Measurements from ENCODE around the gene HNRNPC. TPM values are rescaled to one million over a fixed set of nuclear protein-coding genes. Genes with fewer than 3 reads are reported as not detected.

HNRNPC gene
- total and polyA plus RNA-seq, 10 of the 15 experiments (the other 5 are each of a cell fraction or from before 2014, with no cell fraction given), result 679 to 1,492 (median 1,262) TPM

DNA sequence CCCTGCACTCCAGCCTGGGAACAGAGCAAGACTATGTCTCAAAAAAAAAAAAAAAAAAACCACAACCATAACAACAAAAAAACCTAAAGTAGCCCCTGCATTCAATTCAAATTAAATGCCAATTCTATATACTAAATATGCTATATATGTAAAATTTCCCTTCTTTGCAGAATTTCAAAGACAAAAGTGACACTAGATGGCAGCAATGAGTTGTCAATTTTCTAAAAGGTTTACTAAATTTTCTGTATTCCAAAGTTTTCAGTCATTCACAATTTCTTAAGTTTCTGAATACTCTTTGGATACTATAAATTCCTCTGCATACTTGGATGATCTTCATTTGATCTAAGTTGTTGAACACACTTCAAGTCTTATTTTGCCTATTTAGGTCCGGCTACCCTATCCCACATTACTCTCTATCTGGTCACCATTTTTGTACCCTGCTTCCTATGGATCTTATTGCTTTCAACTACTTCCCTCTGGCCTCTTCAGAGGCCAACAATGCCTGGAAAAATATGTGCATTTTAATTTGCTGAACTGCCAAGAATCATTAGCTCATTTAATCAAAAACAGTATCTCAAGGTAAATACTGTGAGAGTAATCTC lies 27.9 kb downstream of the HNRNPC start:
- H3K4me2 ChIP-seq (ENCODE audit: control insufficient read depth, insufficient read depth), result no peak overlapping the region
- H2AFZ ChIP-seq (ENCODE audit: control insufficient read depth, low read depth, low read length), result no peak overlapping the region
- H3K9me3 ChIP-seq (replicated peaks; ENCODE audit: control insufficient read depth, insufficient read depth, low read length), result no peaks in the 10 kb centered on the region
- ChIA-PET POLR2A (interaction anchor here (1.0 kb wide), 2 partner anchors 13 to 139 kb away, joined by 3 read pairs; no protein-coding TSS in a partner anchor), CTCF (interaction anchor here (0.6 to 2.7 kb wide), 11 partner anchors 9 to 315 kb away, joined by 3 to 14 read pairs (median 6); no protein-coding TSS in a partner anchor), SMC1A (ENCODE audit: uncharacterized antibody, unreplicated experiment) (interaction anchor here (0.7 to 1.3 kb wide), 4 partner anchors 24 to 174 kb away, joined by 3 read pairs; no protein-coding TSS in a partner anchor), RAD21 (ENCODE audit: unreplicated experiment) (no interaction called here)
- H3K79me2 ChIP-seq (ENCODE audit: control insufficient read depth, insufficient read depth, low read length), result peaks cover 89% of the 10 kb centered on the region
- H3K4me3 ChIP-seq, result no peak overlapping the region
- intact Hi-C loops (cut with micrococcal nuclease; ENCODE audit: unreplicated experiment), result no loop called here
- peaks cover 6 to 32% of the 10 kb centered on the region in 2 experiments for H3K36me3 ChIP-seq (ENCODE audit: control insufficient read depth in 2 of 2, insufficient read depth in 2 of 2, low read length in 1 of 2)
- DNase-seq (ENCODE audit: low read depth, low spot score) (no peak), FAIRE-seq (no peak), ATAC-seq (no peak)
- H3K27me3 ChIP-seq (replicated peaks in 1 of 2; ENCODE audit: control insufficient read depth in 2 of 2, insufficient read depth in 2 of 2, low read length in 1 of 2), result no peaks in the 10 kb centered on the region
- BruUV-seq (replicated peaks), result no TSS peak
- 100% methylated on average over 1 of the region's 1 CpG for WGBS (ENCODE audit: insufficient coverage, insufficient replicate concordance, low lambda C conversion rate, missing lambda C conversion rate)
- H3K27ac ChIP-seq (ENCODE audit: control insufficient read depth, insufficient read depth), result no peak overlapping the region
- in situ Hi-C loops (cut with MboI), result no loop called here
- TF ChIP-seq, protein P1, sequence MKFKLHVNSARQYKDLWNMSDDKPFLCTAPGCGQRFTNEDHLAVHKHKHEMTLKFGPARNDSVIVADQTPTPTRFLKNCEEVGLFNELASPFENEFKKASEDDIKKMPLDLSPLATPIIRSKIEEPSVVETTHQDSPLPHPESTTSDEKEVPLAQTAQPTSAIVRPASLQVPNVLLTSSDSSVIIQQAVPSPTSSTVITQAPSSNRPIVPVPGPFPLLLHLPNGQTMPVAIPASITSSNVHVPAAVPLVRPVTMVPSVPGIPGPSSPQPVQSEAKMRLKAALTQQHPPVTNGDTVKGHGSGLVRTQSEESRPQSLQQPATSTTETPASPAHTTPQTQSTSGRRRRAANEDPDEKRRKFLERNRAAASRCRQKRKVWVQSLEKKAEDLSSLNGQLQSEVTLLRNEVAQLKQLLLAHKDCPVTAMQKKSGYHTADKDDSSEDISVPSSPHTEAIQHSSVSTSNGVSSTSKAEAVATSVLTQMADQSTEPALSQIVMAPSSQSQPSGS (IDR thresholded peaks at IDR 0.05; ENCODE audit: low read length), result peak; percentile 8; the same call in 1 of the 2 replicates
- TF ChIP-seq, protein P2, sequence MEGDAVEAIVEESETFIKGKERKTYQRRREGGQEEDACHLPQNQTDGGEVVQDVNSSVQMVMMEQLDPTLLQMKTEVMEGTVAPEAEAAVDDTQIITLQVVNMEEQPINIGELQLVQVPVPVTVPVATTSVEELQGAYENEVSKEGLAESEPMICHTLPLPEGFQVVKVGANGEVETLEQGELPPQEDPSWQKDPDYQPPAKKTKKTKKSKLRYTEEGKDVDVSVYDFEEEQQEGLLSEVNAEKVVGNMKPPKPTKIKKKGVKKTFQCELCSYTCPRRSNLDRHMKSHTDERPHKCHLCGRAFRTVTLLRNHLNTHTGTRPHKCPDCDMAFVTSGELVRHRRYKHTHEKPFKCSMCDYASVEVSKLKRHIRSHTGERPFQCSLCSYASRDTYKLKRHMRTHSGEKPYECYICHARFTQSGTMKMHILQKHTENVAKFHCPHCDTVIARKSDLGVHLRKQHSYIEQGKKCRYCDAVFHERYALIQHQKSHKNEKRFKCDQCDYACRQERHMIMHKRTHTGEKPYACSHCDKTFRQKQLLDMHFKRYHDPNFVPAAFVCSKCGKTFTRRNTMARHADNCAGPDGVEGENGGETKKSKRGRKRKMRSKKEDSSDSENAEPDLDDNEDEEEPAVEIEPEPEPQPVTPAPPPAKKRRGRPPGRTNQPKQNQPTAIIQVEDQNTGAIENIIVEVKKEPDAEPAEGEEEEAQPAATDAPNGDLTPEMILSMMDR (IDR thresholded peaks at IDR 0.05 in 2 of 3, conservative IDR thresholded peaks at IDR 0.05 in 1 of 3; ENCODE audit: control insufficient read depth in 2 of 3, extremely low read depth in 1 of 3, insufficient read depth in 1 of 3, low read depth in 3 of 3, low read length in 3 of 3), result peak in 1 of 3 experiments; percentile 37; a peak in 2 of 6 replicates
- TF ChIP-seq RAD21 (IDR thresholded peaks at IDR 0.05; ENCODE audit: insufficient read depth, low read depth, low read length) (0 out of 2 replicates have a peak, but pooled peaks have one; percentile 21), TARDBP (IDR thresholded peaks at IDR 0.05; ENCODE audit: borderline replicate concordance) (no peak), SREBF1 (IDR thresholded peaks at IDR 0.05; ENCODE audit: low read length) (no peak)
- H4K20me1 ChIP-seq (ENCODE audit: control insufficient read depth, insufficient read depth), result peaks cover 3% of the 10 kb centered on the region; the same call in 1 of the 2 replicates
- H3K9ac ChIP-seq (ENCODE audit: control insufficient read depth, insufficient read depth, low read length), result no peak overlapping the region
- H3K4me1 ChIP-seq (ENCODE audit: control insufficient read depth, insufficient read depth, low read length), result no peaks in the 10 kb centered on the region; the same call in 1 of the 2 replicates

Measured in GM12878 (cell line).